Bronchial epithelial cell (primary cell): ENCODE data around the gene PCAT7. TPM values are rescaled to one million over a fixed set of nuclear protein-coding genes. Genes with fewer than 3 reads are reported as not detected.
"Not testable (repeated sequence)": the region's sequence is repeated elsewhere in the genome, so short reads cannot be mapped to it uniquely, and the experiment has no call there.

Experiments
- DNase-seq: peaks from one replicate; pipeline ENCODE4 v3.0.0-alpha.2; 2010; ENCODE audit warnings: low read depth
- FAIRE-seq: peaks from 2 replicates; lab custom pipeline; 2011; peaks lifted over from hg19 to GRCh38; lab: Jason Lieb, UNC
- H3K27me3 ChIP-seq: 2 replicates; pipeline ENCODE4 v1.5.1; 2011; ENCODE audit warnings: low read length; ENCODE audit not compliant: control insufficient read depth, insufficient read depth
- H3K36me3 ChIP-seq: 2 replicates; pipeline ENCODE4 v1.5.1; 2011; ENCODE audit warnings: low read length; ENCODE audit not compliant: control insufficient read depth, insufficient read depth
- H3K4me3 ChIP-seq: 2 replicates; pipeline ENCODE4 v1.5.1; 2011; ENCODE audit warnings: mild to moderate bottlenecking, low read depth, low read length, control low read depth
- total RNA-seq: library from RNA; depleted of rRNA; stranded (reverse); fragments of >200 nt; gene quantifications from 2 replicates; pipeline ENCODE4 v1.2.1, GENCODE V29; 2014
- TF ChIP-seq, protein P1 (sequence below): IDR thresholded peaks from 2 replicates; pipeline ENCODE4 v1.5.1; 2011; ENCODE audit warnings: mild to moderate bottlenecking, moderate library complexity, low read length, control low read depth, inconsistent platforms; ENCODE audit not compliant: insufficient read depth, severe bottlenecking

The PCAT7 gene
- total RNA-seq, 1 donor from 2014 or later, result not detected

GRCh38 chr9:94577571-94577970 lies 22.7 kb downstream of the PCAT7 start:
- no peak for DNase-seq
- TF ChIP-seq, protein P1, sequence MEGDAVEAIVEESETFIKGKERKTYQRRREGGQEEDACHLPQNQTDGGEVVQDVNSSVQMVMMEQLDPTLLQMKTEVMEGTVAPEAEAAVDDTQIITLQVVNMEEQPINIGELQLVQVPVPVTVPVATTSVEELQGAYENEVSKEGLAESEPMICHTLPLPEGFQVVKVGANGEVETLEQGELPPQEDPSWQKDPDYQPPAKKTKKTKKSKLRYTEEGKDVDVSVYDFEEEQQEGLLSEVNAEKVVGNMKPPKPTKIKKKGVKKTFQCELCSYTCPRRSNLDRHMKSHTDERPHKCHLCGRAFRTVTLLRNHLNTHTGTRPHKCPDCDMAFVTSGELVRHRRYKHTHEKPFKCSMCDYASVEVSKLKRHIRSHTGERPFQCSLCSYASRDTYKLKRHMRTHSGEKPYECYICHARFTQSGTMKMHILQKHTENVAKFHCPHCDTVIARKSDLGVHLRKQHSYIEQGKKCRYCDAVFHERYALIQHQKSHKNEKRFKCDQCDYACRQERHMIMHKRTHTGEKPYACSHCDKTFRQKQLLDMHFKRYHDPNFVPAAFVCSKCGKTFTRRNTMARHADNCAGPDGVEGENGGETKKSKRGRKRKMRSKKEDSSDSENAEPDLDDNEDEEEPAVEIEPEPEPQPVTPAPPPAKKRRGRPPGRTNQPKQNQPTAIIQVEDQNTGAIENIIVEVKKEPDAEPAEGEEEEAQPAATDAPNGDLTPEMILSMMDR, result no peak
- Histone ChIP-seq H3K27me3 (no peaks in the 10 kb centered on the region), H3K4me3 (no peak overlapping the region), H3K36me3 (no peaks in the 10 kb centered on the region)
- no peak for FAIRE-seq

GRCh38 chr9:94581728-94582127 lies 26.8 kb downstream of the PCAT7 start:
- TF ChIP-seq, protein P1, result no peak
- Histone ChIP-seq H3K4me3 (no peak overlapping the region), H3K27me3 (no peaks in the 10 kb centered on the region), H3K36me3 (no peaks in the 10 kb centered on the region)
- DNase-seq, result peak; percentile 75
- no peak for FAIRE-seq

GRCh38 chr9:94584555-94584954 lies 29.7 kb downstream of the PCAT7 start:
- Histone ChIP-seq H3K36me3 (no peaks in the 10 kb centered on the region), H3K4me3 (no peak overlapping the region), H3K27me3 (no peaks in the 10 kb centered on the region)
- DNase-seq (no peak), FAIRE-seq (no peak)
- TF ChIP-seq, protein P1, result no peak

DNA sequence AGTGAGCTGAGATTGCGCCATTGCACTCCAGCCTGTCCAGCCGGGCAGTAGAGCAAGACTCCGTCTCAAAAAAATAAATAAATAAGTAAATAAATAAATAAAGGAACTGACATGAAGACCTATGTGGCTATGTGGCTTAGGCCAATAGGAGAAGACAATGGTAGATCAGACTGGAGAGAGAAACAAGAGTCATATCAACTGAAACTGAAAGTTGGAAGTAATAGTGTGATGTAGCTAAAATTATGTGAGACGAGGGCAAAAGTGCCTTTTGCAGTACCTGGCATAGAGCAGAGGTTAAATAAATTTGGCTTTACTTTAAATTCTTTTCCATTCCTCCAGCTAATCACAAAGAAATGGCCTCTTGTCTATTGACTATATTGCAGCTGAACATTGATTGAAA lies 31.4 kb downstream of the PCAT7 start:
- no peak for FAIRE-seq
- no peaks in the 10 kb centered on the region for H3K27me3 ChIP-seq

DNA sequence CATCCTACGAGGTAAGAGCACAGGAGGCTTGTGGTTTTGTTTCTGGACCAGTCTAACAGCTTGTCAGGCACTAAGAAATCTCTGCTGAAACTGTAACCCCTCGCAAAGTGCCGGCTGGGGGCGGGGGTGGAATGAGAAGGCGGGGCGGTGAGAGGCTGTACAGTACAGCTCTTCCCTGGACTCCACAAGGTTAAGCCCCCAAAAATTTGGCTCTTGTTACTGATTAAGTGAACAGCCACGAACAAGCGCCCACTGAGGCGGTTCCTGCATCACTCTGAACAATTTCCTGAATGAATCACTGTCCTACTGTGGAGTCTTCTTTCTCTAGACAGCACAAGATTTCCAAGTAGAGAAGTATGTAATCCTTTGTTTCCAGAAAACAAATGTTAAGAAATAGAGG lies 31.9 kb downstream of the PCAT7 start:
- no peaks in the 10 kb centered on the region for H3K27me3 ChIP-seq
- TF ChIP-seq, protein P1, result no peak
- no peaks in the 10 kb centered on the region for H3K36me3 ChIP-seq
- FAIRE-seq, result no peak
- H3K4me3 ChIP-seq, result no peak overlapping the region
- peak; percentile 59 for DNase-seq

More for the DNA sequence above, 31.4 kb downstream of the PCAT7 start:
- TF ChIP-seq, protein P1, result no peak
- no peaks in the 10 kb centered on the region for H3K36me3 ChIP-seq
- H3K4me3 ChIP-seq, result no peak overlapping the region
- DNase-seq, result no peak

GRCh38 chr9:94588681-94589080 lies 33.8 kb downstream of the PCAT7 start:
- Histone ChIP-seq H3K4me3 (no peak overlapping the region), H3K36me3 (no peaks in the 10 kb centered on the region), H3K27me3 (no peaks in the 10 kb centered on the region)
- DNase-seq (no peak), FAIRE-seq (no peak)
- TF ChIP-seq, protein P1, result no peak

- not testable (repeated sequence) for FAIRE-seq, DNase-seq
Observed at GRCh38 chr9:94591046-94591545, 36.2 kb downstream of the PCAT7 start.

More at GRCh38 chr9:94591046-94591545, 36.2 kb downstream of the PCAT7 start:
- H3K4me3 ChIP-seq, H3K36me3 ChIP-seq, H3K27me3 ChIP-seq: not testable (repeated sequence)
